Endodermal cell (in vitro differentiated cells): Measurements from ENCODE around the gene EPAS1. TPM values are rescaled to one million over a fixed set of nuclear protein-coding genes. Genes with fewer than 3 reads are reported as not detected.
A peak's percentile ranks its signal among the peaks of the same experiment; 100 is the strongest.

Source experiments
- DNase-seq: peaks from one replicate; pipeline ENCODE4 v3.0.0-alpha.2; 2017
- H3K27ac ChIP-seq: 2 replicates; pipeline ENCODE4 v1.5.1; 2013; ENCODE audit warnings: mild to moderate bottlenecking, low read depth, low read length, moderate library complexity
- H3K27me3 ChIP-seq: 2 replicates; pipeline ENCODE4 v1.6.1; 2013; ENCODE audit warnings: mild to moderate bottlenecking, low read length, moderate library complexity; ENCODE audit not compliant: insufficient read depth, control insufficient read depth, poor library complexity, severe bottlenecking
- H3K36me3 ChIP-seq: 2 replicates; pipeline ENCODE4 v1.7.0; 2013; ENCODE audit warnings: mild to moderate bottlenecking, low read length, moderate library complexity; ENCODE audit not compliant: control insufficient read depth, insufficient read depth
- H3K4me1 ChIP-seq: one replicate; pipeline ENCODE4 v1.7.0; 2013; ENCODE audit warnings: low read length; ENCODE audit not compliant: control insufficient read depth, insufficient read depth
- H3K4me3 ChIP-seq: 2 replicates; pipeline ENCODE4 v1.5.1; 2013; ENCODE audit warnings: mild to moderate bottlenecking, low read length, moderate library complexity
- H3K9ac ChIP-seq: 2 replicates; pipeline ENCODE4 v1.6.1; 2013; ENCODE audit warnings: mild to moderate bottlenecking, low read length, moderate library complexity; ENCODE audit not compliant: poor library complexity, severe bottlenecking; ENCODE audit errors: extremely low read depth
- H3K9me3 ChIP-seq: 2 replicates; pipeline ENCODE4 v1.6.1; 2013; ENCODE audit warnings: mild to moderate bottlenecking, low read length, moderate library complexity; ENCODE audit not compliant: control insufficient read depth
- H3K27ac Mint-ChIP-seq: 2 replicates; pipeline ENCODE4 v1.8.0; 2020; ENCODE audit warnings: mixed read lengths
- H3K27me3 Mint-ChIP-seq: 2 replicates; pipeline ENCODE4 v1.8.0; 2021; ENCODE audit warnings: mild to moderate bottlenecking, mixed read lengths; ENCODE audit not compliant: insufficient read depth
- H3K36me3 Mint-ChIP-seq: 2 replicates; pipeline ENCODE4 v1.8.0; 2020; ENCODE audit warnings: low read depth, mixed read lengths
- H3K4me1 Mint-ChIP-seq: 2 replicates; pipeline ENCODE4 v1.8.0; 2020; ENCODE audit warnings: mixed read lengths
- H3K4me3 Mint-ChIP-seq: 2 replicates; pipeline ENCODE4 v1.8.0; 2020; ENCODE audit warnings: mild to moderate bottlenecking, moderate library complexity, mixed read lengths
- H3K9me3 Mint-ChIP-seq: 2 replicates; pipeline ENCODE4 v1.8.0; 2020; ENCODE audit warnings: mild to moderate bottlenecking, mixed read lengths
- CTCF ChIP-seq: fragments of 200-600 bp; sonication (generic); conservative IDR thresholded peaks from 2 replicates; pipeline ENCODE4 v1.5.0; 2021; ENCODE audit warnings: antibody characterized with exemption, mild to moderate bottlenecking
- WGBS, 2 experiments: methylation state at CpG; one replicate each; pipeline versions ENCODE4 v1.1.5 to v1.1.7; 2013; ENCODE audit warnings: missing lambda C conversion rate in 2 of 2, mixed read lengths in 1 of 2; ENCODE audit not compliant: insufficient coverage in 1 of 2, insufficient read length in 1 of 2; 5-methylcytosine and 5-hydroxymethylcytosine counted together
- total RNA-seq, 2 donors: library from RNA; stranded (reverse); fragmentation: NEBNext Ultra II Directional in 1 of 2; extraction: Animal tissue kit (Norgen Biotek cat#: 25700) in 1 of 2; gene quantifications; 2 replicates in 1 of 2; 3 replicates in 1 of 2; pipeline ENCODE4 v1.2.1, GENCODE V29; 2021

EPAS1 gene
- total RNA-seq, 2 donors from 2014 or later, result 1.2 to 1.9 TPM

- peaks cover 3% of the 10 kb centered on the region for H3K4me1 Mint-ChIP-seq
- DNase-seq, result peak; percentile 24
- Histone ChIP-seq H3K9ac (no peak overlapping the region), H3K4me3 (no peak overlapping the region), H3K27me3 (no peaks in the 10 kb centered on the region), H3K36me3 (no peaks in the 10 kb centered on the region), H3K4me1 (no peaks in the 10 kb centered on the region), H3K9me3 (no peaks in the 10 kb centered on the region), H3K27ac (no peak overlapping the region)
- WGBS, 2 experiments, result 95 to 100% methylated on average over 1 to 5 of the region's 5 CpGs
- H3K36me3 Mint-ChIP-seq, result no peaks in the 10 kb centered on the region
- no peak for TF ChIP-seq CTCF
- H3K9me3 Mint-ChIP-seq, result no peaks in the 10 kb centered on the region
- H3K4me3 Mint-ChIP-seq, result no peak overlapping the region
- H3K27ac Mint-ChIP-seq, result no peak overlapping the region
- no peaks in the 10 kb centered on the region for H3K27me3 Mint-ChIP-seq
These were observed 90.8 kb downstream of the EPAS1 start for GRCh38 chr2:46387886-46388515.

GRCh38 chr2:46388881-46389280 lies 91.7 kb downstream of the EPAS1 start:
- Histone ChIP-seq H3K9ac (no peak overlapping the region), H3K36me3 (no peaks in the 10 kb centered on the region), H3K27ac (no peak overlapping the region), H3K27me3 (no peaks in the 10 kb centered on the region), H3K9me3 (no peaks in the 10 kb centered on the region), H3K4me3 (no peak overlapping the region), H3K4me1 (no peaks in the 10 kb centered on the region)
- DNase-seq, result peak; percentile 28
- H3K27ac Mint-ChIP-seq, result no peak overlapping the region
- no peak overlapping the region for H3K4me3 Mint-ChIP-seq
- H3K4me1 Mint-ChIP-seq, result peaks cover 3% of the 10 kb centered on the region
- no peaks in the 10 kb centered on the region for H3K9me3 Mint-ChIP-seq
- no peak for TF ChIP-seq CTCF
- WGBS, 2 experiments, result 94 to 96% methylated on average over 3 to 5 of the region's 5 CpGs
- no peaks in the 10 kb centered on the region for H3K36me3 Mint-ChIP-seq
- no peaks in the 10 kb centered on the region for H3K27me3 Mint-ChIP-seq

- Histone ChIP-seq H3K4me1 (no peaks in the 10 kb centered on the region), H3K27ac (no peak overlapping the region), H3K9ac (no peak overlapping the region), H3K36me3 (no peaks in the 10 kb centered on the region), H3K27me3 (no peaks in the 10 kb centered on the region), H3K4me3 (no peak overlapping the region), H3K9me3 (no peaks in the 10 kb centered on the region)
- H3K36me3 Mint-ChIP-seq, result no peaks in the 10 kb centered on the region
- H3K4me3 Mint-ChIP-seq, result no peak overlapping the region
- no peaks in the 10 kb centered on the region for H3K9me3 Mint-ChIP-seq
- peak; percentile 37 for DNase-seq
- no peak overlapping the region for H3K27ac Mint-ChIP-seq
- H3K27me3 Mint-ChIP-seq, result no peaks in the 10 kb centered on the region
- 94 to 97% methylated on average over 10 to 13 of the region's 13 CpGs for WGBS, 2 experiments
- no peak for TF ChIP-seq CTCF
- H3K4me1 Mint-ChIP-seq, result peaks cover 3% of the 10 kb centered on the region
These were observed 92.3 kb downstream of the EPAS1 start for GRCh38 chr2:46389417-46389916.
